OCI-LY1 (cell line): Measurements from ENCODE around the gene PLEKHA8.

Experiments
- H2AFZ ChIP-seq: fragments of 200-600 bp; sonication (generic), shearing (Covaris generic); 2 replicates; pipeline ENCODE4 v1.6.0; 2014; ENCODE audit warnings: antibody characterized with exemption, mild to moderate bottlenecking, low read length
- H3F3A ChIP-seq: fragments of 200-600 bp; sonication (generic), shearing (Covaris generic); 2 replicates; pipeline ENCODE4 v1.6.0; 2014; ENCODE audit warnings: mild to moderate bottlenecking, antibody characterized with exemption, low read length, moderate library complexity; ENCODE audit not compliant: insufficient read depth
- H3K27ac ChIP-seq: fragments of 200-600 bp; sonication (generic); 2 replicates; pipeline ENCODE4 v1.5.1; 2014; ENCODE audit warnings: low read length, mixed run types, mild to moderate bottlenecking, low read depth; ENCODE audit not compliant: poor library complexity, severe bottlenecking
- H3K27me3 ChIP-seq: fragments of 200-600 bp; sonication (generic); 2 replicates; pipeline ENCODE4 v1.6.0; 2014; ENCODE audit warnings: antibody characterized with exemption, mild to moderate bottlenecking, low read length, moderate library complexity; ENCODE audit not compliant: insufficient read depth
- H3K36me3 ChIP-seq: fragments of 200-600 bp; sonication (generic); 2 replicates; pipeline ENCODE4 v1.6.1; 2014; ENCODE audit warnings: mild to moderate bottlenecking, antibody characterized with exemption, low read length, moderate library complexity, mixed read lengths; ENCODE audit not compliant: insufficient read depth
- H3K4me1 ChIP-seq: fragments of 200-600 bp; sonication (generic); 2 replicates; pipeline ENCODE4 v1.5.1; 2014; ENCODE audit warnings: mild to moderate bottlenecking, low read length, moderate library complexity; ENCODE audit not compliant: insufficient read depth, severe bottlenecking
- H3K4me2 ChIP-seq: fragments of 200-600 bp; sonication (generic), shearing (Covaris generic); 2 replicates; pipeline ENCODE4 v1.6.1; 2014; ENCODE audit warnings: low read length
- H3K4me3 ChIP-seq: fragments of 200-600 bp; sonication (generic); 2 replicates; pipeline ENCODE4 v1.5.1; 2014; ENCODE audit warnings: low read length, low read depth, mild to moderate bottlenecking, mixed read lengths; ENCODE audit not compliant: poor library complexity, severe bottlenecking
- H3K79me2 ChIP-seq: fragments of 200-600 bp; shearing (Covaris generic); 2 replicates; pipeline ENCODE4 v1.6.1; 2016; ENCODE audit warnings: mixed run types, low read length, mixed read lengths; ENCODE audit not compliant: insufficient read depth
- H3K9ac ChIP-seq: fragments of 200-600 bp; sonication (generic), shearing (Covaris generic); 2 replicates; pipeline ENCODE4 v1.6.1; 2014; ENCODE audit warnings: mild to moderate bottlenecking, low read length, mixed read lengths
- H3K9me2 ChIP-seq: fragments of 200-600 bp; sonication (generic), shearing (Covaris generic); 2 replicates; pipeline ENCODE4 v1.6.1; 2014; ENCODE audit warnings: low read depth, mild to moderate bottlenecking, low read length, mixed read lengths
- H3K9me3 ChIP-seq: fragments of 200-600 bp; shearing (Covaris generic); 2 replicates; pipeline ENCODE4 v1.6.1; 2014; ENCODE audit warnings: low read length, mixed read lengths
- H4K20me1 ChIP-seq: fragments of 200-600 bp; sonication (generic), shearing (Covaris generic); 2 replicates; pipeline ENCODE4 v1.6.0; 2016; ENCODE audit warnings: mild to moderate bottlenecking, low read length; ENCODE audit not compliant: insufficient read depth
- CTCF ChIP-seq: fragments of 200-600 bp; sonication (generic), shearing (Covaris generic); IDR thresholded peaks from 2 replicates; pipeline ENCODE4 v1.5.1; 2017; ENCODE audit warnings: mild to moderate bottlenecking, antibody characterized with exemption, low read length, moderate library complexity, mixed read lengths
- EZH2 ChIP-seq: fragments of 200-600 bp; sonication (generic), shearing (Covaris generic); IDR thresholded peaks from 2 replicates; pipeline ENCODE4 v1.8.0; 2017; ENCODE audit warnings: borderline replicate concordance, mixed run types, mild to moderate bottlenecking, antibody characterized with exemption, low read length, moderate library complexity, mixed read lengths

PLEKHA8 gene

DNA sequence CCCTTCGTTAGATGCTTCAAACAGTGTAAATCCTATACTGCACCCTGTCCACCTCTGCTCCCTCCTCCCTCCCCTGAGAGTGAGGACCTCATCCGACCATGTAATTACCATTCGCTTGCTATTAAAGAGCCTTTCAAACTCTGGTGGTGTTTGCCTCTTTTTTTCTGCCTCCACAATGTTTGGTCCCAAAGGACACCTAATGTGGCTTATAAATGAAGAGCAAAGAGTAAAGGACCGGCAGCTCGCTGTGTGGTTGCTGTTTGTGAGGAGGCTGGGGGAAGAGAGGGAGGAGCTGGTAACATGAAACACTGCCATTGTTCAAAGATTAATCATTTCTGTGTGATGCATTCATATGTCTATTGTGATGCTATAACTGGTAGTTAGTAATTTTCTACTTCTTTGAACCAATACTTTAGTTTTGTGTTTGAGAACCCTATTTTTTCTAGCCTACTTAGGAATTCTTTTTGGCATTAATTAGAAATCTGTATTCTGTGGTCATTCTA lies 134.5 kb downstream of the PLEKHA8 start:
- Histone ChIP-seq H3K9me2 (no peaks in the 10 kb centered on the region), H3K36me3 (no peaks in the 10 kb centered on the region), H3K9ac (peak overlapping the region; percentile 55), H4K20me1 (no peaks in the 10 kb centered on the region), H3K9me3 (no peaks in the 10 kb centered on the region), H3K4me1 (peaks cover 87% of the 10 kb centered on the region), H3K79me2 (no peaks in the 10 kb centered on the region), H3K4me3 (peak overlapping the region; percentile 35), H3K4me2 (peak overlapping the region; percentile 65), H3F3A (no peaks in the 10 kb centered on the region), H3K27me3 (no peaks in the 10 kb centered on the region), H2AFZ (peak overlapping the region; percentile 56), H3K27ac (peak overlapping the region; percentile 88)
- TF ChIP-seq CTCF (no peak), EZH2 (no peak)

DNA sequence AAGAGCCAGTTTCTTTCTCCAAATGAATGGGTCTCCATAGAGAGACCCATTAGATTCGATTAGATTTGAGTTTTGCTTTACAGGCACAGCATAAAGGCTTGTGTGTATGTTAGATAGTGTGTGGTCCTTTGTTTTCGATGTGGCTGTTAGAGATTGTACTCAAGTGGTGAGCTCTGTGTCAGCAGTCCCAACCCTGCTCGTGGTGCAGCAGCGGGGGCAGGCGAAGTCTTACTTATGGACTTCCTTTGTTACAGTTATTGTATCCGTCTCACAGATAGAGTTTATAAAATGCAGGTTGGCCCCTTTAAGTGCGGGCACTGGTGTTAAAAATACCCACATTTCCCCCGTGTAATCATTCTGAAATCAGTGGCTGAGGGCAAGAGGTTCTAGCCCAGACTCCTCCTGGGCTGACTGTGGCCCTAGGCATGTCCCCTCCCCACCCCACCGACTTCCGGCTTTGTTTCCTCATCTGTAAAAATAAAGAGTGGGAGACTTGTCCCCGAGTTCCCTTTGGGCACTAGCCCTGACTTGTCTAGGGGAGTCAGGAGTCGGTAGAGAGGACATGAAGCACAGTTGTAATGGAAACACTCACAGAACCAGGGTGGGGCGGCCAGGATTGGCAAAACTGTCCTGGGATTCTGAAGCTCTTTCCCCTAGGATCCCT lies 135.2 kb downstream of the PLEKHA8 start:
- TF ChIP-seq CTCF (no peak), EZH2 (no peak)
- peak overlapping the region; percentile 35 for H3K4me3 ChIP-seq
- peak overlapping the region; percentile 88 for H3K27ac ChIP-seq
- H3K9me2 ChIP-seq: no peaks in the 10 kb centered on the region
- no peaks in the 10 kb centered on the region for H3K27me3 ChIP-seq
- H3K4me1 ChIP-seq: peaks cover 85% of the 10 kb centered on the region
- peak overlapping the region; percentile 65 for H3K4me2 ChIP-seq
- H3F3A ChIP-seq: no peaks in the 10 kb centered on the region
- H3K9ac ChIP-seq: peak overlapping the region; percentile 55
- H3K36me3 ChIP-seq: no peaks in the 10 kb centered on the region
- H3K9me3 ChIP-seq: no peaks in the 10 kb centered on the region
- H4K20me1 ChIP-seq: no peaks in the 10 kb centered on the region
- H3K79me2 ChIP-seq: no peaks in the 10 kb centered on the region
- peak overlapping the region; percentile 11; the same call in 1 of the 2 replicates for H2AFZ ChIP-seq

DNA sequence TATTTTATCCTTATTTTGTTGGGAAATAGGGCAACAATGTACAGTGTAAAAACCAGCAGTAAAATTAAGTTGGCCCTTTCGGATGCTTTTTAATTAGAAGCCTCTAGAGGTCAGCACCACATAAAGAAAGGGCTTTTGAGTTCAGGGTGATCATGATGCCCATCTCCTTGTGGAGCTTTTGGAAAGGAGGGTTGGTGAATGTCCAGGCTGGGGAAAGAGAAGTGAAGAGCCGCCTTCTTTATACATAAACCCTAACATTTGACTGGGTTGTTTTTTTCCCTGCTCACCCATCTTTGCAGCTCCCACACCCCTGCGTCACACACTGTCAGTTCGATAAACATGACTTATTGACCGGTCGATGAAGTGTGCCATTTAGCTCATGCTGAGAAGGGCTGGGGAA lies 136.4 kb downstream of the PLEKHA8 start:
- H3K9me2 ChIP-seq: no peaks in the 10 kb centered on the region
- H4K20me1 ChIP-seq: no peaks in the 10 kb centered on the region
- no peaks in the 10 kb centered on the region for H3K27me3 ChIP-seq
- no peaks in the 10 kb centered on the region for H3F3A ChIP-seq
- peak overlapping the region; percentile 65; the same call in 1 of the 2 replicates for H3K4me2 ChIP-seq
- no peak overlapping the region for H2AFZ ChIP-seq
- H3K27ac ChIP-seq: no peak overlapping the region
- H3K4me3 ChIP-seq: no peak overlapping the region
- peaks cover 73% of the 10 kb centered on the region for H3K4me1 ChIP-seq
- H3K9ac ChIP-seq: no peak overlapping the region
- TF ChIP-seq EZH2 (no peak), CTCF (peak; percentile 94)
- no peaks in the 10 kb centered on the region for H3K36me3 ChIP-seq
- H3K79me2 ChIP-seq: no peaks in the 10 kb centered on the region
- no peaks in the 10 kb centered on the region for H3K9me3 ChIP-seq
